GM21423 (cell line): ENCODE results near the gene DGKI.
A peak's percentile ranks its signal among the peaks of the same experiment; 100 is the strongest.
"Not testable (repeated sequence)": the region's sequence is repeated elsewhere in the genome, so short reads cannot be mapped to it uniquely, and the experiment has no call there.

Source experiments
- ATAC-seq: cut with Tn5 transposase; IDR thresholded peaks from one replicate; pipeline ENCODE4 v1.9.1; 2021; ENCODE audit warnings: mild to moderate bottlenecking, moderate library complexity; ENCODE audit not compliant: unreplicated experiment

The DGKI gene

GRCh38 chr7:137485818-137486217 is 361.0 kb downstream of the DGKI start:
- ATAC-seq = no peak

DNA sequence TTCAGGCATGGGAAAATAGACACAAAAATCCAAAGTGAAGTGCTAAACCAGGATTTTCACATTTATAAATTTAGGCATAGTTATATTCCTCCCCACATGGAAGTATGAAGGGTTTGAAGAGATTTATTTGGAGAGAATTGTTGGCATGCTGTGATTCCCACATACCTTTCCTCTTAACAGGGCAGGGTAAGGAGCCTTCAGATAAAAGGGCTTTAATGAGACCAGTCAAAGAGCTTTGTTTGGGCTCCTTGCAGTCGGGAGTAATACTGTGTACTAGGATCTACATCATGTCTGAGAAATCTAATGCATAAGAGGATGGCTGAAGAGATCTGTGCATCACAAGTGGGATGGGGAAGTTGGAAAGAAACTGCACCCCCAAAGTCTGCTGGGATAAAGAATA is 362.4 kb downstream of the DGKI start:
- ATAC-seq = no peak

DNA sequence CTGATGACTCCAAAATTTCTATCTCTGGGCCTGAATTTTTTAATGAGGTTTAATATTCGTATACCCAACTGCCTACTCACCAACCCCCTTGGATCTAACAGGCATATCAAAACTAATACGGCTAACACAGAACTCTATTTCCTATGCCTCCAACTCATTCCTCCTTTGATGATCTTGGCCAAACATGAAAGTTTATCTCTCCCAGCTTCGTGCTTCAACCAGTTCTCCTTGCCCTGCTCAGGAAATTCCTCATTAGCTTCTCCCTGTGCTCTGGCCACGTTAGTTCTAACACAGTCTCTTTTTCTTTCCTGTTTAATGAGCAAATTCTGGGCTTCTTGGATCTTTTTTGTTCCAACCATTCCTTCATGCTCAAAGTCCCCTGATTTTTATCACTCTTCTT is 364.3 kb downstream of the DGKI start:
- no peak for ATAC-seq

DNA sequence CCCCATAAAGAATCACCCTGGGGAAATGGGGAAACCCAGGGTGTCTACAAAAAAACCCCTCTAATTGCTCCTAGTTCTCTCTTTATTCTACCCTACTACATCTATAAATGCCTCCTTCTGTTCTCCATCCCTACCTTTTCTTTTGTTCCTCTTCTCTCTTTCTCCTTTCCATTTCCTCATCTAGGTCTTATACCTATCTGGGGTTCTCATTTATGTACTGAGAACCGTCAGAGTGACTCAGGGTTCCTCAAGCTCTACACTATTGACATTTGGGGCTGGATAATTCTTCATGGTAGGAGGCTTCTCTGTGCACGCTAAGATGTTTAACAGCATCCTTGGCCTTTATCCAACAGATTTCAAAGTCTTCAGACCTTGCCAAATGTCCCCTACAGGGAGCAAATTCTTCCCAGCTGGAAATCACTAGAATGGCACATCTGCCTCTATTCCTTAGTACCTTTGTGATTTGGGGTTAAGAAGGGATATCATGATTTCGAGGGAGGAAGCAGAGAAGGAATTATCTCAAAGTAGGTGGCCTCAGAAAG is 365.9 kb downstream of the DGKI start:
- ATAC-seq = no peak

GRCh38 chr7:137480401-137480800 is 366.4 kb downstream of the DGKI start:
- no peak for ATAC-seq

DNA sequence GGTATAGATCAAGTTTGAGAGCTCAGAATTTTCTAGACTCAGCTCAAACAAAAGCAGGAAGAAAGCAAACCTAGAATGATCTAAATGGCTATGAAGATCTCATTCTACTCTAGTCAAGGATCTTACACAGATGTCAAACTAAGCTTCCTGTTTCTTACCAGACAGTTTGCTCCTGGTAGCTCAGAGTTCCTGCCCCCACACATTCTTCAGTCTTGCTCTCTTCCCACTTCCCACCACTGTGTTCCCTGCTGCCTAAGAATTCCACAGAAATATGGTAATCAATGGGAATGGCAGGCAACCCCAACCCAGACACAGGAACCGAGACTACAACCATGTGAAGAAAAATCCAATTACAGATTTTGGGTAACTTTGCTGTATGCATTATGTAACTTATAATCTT is 369.8 kb downstream of the DGKI start:
- no peak for ATAC-seq

DNA sequence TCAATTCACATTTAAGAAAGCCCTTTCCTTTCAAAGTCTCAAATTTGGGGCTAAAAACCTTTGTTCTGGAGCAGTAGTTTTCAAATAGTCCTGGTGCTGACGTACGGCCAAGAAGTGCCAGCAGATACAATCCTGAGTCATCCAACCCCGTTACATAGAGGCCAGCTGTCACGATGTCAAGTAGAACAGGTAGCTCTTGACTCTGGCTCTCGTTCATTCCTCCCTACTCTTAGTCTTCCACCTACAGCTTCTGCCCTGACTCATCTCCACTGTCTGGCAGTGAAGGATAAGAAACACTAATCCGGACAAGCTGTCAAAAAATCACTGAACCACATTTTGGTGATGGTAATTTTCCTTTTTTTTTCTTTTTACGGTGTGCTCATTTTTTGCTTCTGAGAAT is 370.8 kb downstream of the DGKI start:
- ATAC-seq = no peak

DNA sequence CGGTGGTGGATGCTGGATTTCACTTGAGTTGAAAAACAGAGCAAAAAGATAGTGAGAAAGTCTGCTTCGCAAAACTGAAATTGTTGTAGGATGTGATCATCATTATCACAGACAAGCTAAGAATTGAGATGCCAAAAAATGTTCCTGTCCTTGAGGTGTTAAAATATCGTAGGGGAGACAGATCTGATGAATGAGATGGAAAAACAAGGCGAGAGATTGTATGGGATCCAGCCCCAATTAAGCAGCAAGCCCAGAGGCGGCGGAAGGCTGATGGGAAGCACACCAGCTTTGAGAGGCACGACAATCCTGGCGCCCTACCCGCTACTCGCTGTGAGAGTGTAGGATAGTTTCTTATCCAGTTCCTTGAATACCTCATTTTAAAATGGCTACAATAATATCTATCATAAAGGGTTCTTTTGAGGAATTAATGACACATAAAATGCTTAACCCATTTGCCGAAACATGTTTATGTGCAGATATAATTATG is 372.2 kb downstream of the DGKI start:
- no peak for ATAC-seq

GRCh38 chr7:137471128-137471527 is 375.6 kb downstream of the DGKI start:
- ATAC-seq = no peak

DNA sequence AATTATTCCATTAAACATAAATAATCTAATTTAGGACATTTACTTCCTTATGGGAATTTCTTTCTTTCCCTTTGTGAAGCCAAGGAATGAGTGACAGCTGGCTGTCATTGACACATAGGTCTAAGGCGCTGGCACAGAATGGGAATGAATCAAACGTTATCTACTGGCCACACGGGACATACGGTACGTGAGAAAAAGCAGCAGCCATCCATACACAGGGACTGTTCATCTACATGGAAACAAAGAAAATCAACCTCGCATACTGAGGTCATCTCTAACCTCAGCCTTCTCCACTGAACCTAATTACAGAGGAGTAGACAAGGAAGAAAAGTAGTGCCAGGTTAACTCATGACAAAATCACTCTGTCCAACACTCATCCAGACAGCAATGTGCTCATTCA is 376.9 kb downstream of the DGKI start:
- no peak for ATAC-seq

DNA sequence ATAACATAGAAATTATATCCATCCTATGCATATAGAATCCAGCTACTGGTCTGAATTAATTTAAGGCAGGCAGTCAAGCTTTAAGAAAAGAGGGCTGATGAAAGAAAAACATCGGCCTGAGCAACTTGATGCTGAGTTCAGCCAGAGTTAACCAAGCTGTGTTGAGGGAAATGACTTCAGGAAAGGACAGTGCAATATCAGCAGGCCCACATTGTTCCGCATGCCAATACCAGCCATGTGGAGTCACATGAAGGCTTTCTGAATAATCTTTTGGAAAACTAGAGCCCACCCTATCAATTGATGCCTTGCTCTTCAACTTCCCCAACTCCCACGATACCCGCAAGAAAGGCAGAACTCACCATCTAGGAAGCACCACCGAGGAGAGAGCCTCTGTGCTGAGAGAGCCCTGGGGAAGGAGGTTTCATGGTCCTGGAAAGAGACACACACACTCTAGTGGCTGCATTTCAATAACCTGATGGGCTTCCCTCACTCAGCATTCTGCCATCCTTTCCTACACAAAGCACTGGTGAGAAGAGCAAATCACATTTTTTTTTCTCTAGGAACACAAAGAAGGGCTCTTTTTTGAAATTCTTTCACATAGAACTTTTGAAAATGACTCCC is 377.5 kb downstream of the DGKI start:
- ATAC-seq = no peak

- no peak for ATAC-seq
Measured at GRCh38 chr7:137462847-137463246, 383.9 kb downstream of the DGKI start.

GRCh38 chr7:137462074-137462715 is 384.6 kb downstream of the DGKI start:
- ATAC-seq = no peak

GRCh38 chr7:137458399-137458798 is 388.4 kb downstream of the DGKI start:
- no peak for ATAC-seq

GRCh38 chr7:137454767-137455166 is 392.0 kb downstream of the DGKI start:
- ATAC-seq = no peak

DNA sequence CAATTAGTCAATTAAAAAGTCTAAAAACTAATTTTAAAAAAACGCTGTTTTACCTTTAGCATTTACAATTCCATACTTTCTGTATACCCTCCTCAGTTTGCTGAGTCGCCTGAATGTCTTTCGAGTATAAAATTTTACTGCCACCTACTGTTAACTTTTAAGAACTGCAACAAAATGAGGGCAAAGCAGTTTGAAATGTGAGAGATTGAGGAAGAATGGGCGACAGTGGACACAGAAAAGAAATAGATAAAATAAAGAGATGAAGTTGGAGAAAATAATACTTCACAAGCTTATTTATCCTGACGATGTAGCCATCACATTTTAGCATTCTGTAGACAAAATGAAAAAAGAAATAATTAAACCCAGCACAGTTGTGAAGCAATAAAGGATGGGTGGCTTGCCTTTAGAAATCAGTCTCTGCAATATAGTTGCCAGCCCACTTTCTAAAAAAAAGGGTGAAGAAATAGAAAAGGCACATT is 392.5 kb downstream of the DGKI start:
- ATAC-seq = peak; percentile 81

DNA sequence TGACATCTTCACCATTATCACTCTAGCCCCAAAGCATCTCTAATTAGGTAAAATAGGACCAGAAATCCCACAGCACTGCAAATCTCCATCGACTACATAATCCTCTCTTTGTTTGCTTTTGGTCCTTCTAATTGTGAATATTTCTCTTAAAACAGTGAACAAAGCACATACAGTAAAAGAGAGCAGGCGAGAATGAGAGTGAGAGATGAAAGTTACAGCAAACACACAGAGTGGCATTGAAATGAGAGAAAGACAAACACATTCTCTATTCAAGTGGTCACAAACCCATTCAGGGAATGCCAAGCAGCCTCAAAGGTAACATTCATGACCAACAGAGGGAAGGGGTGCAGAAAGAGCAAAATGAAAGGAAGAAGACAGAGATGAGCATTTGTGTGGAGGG is 393.4 kb downstream of the DGKI start:
- no peak for ATAC-seq

DNA sequence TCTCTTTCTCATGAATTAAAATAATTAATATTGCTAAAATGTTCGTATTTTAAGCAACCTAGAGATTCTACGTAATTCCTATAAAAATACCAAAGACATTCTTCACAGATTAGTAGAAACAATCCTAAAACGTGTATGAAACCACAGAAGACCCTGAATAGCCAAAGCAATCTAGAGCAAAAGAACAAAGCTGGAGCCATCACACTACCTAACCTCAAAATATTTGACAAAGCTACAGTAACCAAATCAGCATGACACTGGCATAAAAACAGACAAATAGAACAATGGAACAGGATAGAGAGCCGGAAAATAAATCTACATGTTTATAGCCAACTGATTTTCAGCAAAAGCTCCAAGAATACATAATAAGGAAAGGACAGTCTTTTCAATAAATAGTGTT is 397.8 kb downstream of the DGKI start:
- no peak for ATAC-seq

DNA sequence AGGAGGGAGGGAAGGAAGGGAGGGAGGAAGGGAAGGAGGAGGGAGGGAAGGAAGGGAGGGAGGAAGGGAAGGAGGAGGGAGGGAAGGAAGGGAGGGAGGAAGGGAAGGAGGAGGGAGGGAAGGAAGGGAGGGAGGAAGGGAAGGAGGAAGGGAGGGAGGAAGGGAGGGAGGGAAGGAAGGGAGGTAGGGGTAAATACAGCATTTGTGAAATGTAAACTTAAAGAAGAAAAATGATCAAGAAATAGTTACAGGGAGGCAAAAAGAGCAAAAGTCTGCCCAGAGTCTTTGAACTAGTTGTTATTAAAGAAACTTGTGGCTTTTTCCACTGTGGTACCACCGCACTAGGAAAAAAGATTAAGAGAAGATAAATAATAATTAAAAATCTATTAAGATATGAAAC is 398.2 kb downstream of the DGKI start:
- not testable (repeated sequence) for ATAC-seq

DNA sequence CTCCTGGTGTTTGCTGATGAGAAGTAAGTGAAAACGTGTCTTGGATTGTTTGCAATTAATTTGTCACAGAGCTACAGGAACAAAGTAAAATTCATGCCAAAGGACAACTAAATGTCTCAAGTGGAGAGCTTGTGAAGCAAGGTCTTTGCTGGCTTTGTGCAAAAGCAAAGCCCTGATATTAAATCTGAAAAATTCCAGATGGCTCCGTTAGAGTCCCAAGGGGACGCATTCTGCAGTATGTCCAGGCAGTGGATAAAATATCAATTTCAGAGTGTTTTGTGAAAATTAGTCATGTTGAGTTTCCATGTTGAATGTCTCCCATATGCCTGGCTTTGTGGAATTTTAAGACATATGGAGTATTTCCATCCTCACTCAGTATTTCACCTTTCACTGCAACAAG is 400.7 kb downstream of the DGKI start:
- ATAC-seq = no peak

GRCh38 chr7:137445268-137445667 is 401.5 kb downstream of the DGKI start:
- no peak for ATAC-seq

DNA sequence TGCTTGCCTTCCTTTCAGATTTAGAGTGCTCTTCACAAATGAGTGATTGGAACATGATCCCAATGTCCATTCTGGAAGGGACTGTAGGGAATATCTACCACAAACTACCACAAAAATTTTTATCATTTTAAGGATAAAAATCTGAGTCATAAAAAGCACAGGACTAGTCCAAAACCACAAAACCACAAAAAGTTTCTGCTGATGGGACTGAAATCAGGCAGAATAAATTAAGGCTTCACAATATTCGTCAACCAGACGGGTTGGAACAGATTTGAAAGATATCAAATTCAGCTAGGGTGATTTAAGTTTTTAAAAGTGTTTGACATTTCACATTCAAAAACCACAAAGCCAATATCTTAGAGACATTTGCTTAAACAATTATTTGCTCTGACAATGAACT is 403.2 kb downstream of the DGKI start:
- ATAC-seq = no peak
